IMR-90 (cell line): ENCODE data around the gene LAMA3. TPM values are rescaled to one million over a fixed set of nuclear protein-coding genes. Genes with fewer than 3 reads are reported as not detected.
"Not testable (repeated sequence)": the region's sequence is repeated elsewhere in the genome, so short reads cannot be mapped to it uniquely, and the experiment has no call there.

Experiments
- ATAC-seq: fragments of 200-7000 bp; cut with Tn5 transposase; 2 replicates; pipeline ENCODE4 v1.9.1; 2020; ENCODE audit warnings: low read depth, mild to moderate bottlenecking, moderate library complexity
- BruUV-seq: library from RNA; stranded (reverse); fragments of 400-500 nt; replicated peaks from 2 replicates; lab custom pipeline; 2021; lab: Mats Ljungman, UMichigan
- CTCF ChIA-PET: fragments of 300-600 bp; formaldehyde crosslinking; extraction: SDS; loops from one replicate; lab custom pipeline; 2021; ENCODE audit warnings: antibody characterized with exemption; lab: Yijun Ruan, JAX
- POLR2A ChIA-PET: fragments of 300-600 bp; sonication (Branson Sonifier 250); formaldehyde crosslinking; loops from one replicate; lab custom pipeline; 2022; ENCODE audit warnings: antibody characterized with exemption; ENCODE audit not compliant: unreplicated experiment; lab: Charles Lee
- DNase-seq: peaks from one replicate; pipeline ENCODE4 v3.0.0; 2013
- H2AFZ ChIP-seq: replicated peaks from 2 replicates; pipeline ENCODE3; 2013; ENCODE audit warnings: low read length, mild to moderate bottlenecking; ENCODE audit not compliant: poor library complexity
- H2AK5ac ChIP-seq: 2 replicates; pipeline ENCODE4 v1.6.1; 2013; ENCODE audit warnings: low read depth, low read length, inconsistent platforms
- H2AK9ac ChIP-seq: replicated peaks from 2 replicates; pipeline ENCODE3; 2013; ENCODE audit warnings: mild to moderate bottlenecking, low read depth, low read length, moderate library complexity; ENCODE audit not compliant: poor library complexity
- H2BK120ac ChIP-seq: 2 replicates; pipeline ENCODE4 v1.6.1; 2013; ENCODE audit warnings: low read depth, low read length, inconsistent platforms
- H2BK15ac ChIP-seq: 3 replicates; pipeline ENCODE4 v1.6.1; 2013; ENCODE audit warnings: low read depth, low read length, inconsistent platforms
- H2BK20ac ChIP-seq: 2 replicates; pipeline ENCODE4 v1.6.1; 2013; ENCODE audit warnings: low read depth, mild to moderate bottlenecking, inconsistent platforms, low read length, moderate library complexity
- H2BK5ac ChIP-seq: 2 replicates; pipeline ENCODE4 v1.6.1; 2013; ENCODE audit warnings: mild to moderate bottlenecking, low read depth, low read length, inconsistent platforms; ENCODE audit not compliant: poor library complexity, severe bottlenecking
- H3K14ac ChIP-seq: replicated peaks from 2 replicates; pipeline ENCODE4 v1.6.1; 2013; ENCODE audit warnings: low read depth, low read length, inconsistent platforms
- H3K18ac ChIP-seq: 2 replicates; pipeline ENCODE4 v1.6.1; 2013; ENCODE audit warnings: low read depth, low read length, control low read depth
- H3K23ac ChIP-seq: 2 replicates; pipeline ENCODE4 v1.6.1; 2013; ENCODE audit warnings: low read depth, low read length, inconsistent platforms
- H3K27ac ChIP-seq: 2 replicates; pipeline ENCODE4 v1.5.1; 2013; ENCODE audit warnings: mild to moderate bottlenecking, control low read depth, low read length; ENCODE audit not compliant: insufficient read depth
- H3K27me3 ChIP-seq: 2 replicates; pipeline ENCODE4 v1.6.1; 2013; ENCODE audit warnings: low read length; ENCODE audit not compliant: control insufficient read depth, insufficient read depth
- H3K36me3 ChIP-seq: 2 replicates; pipeline ENCODE4 v1.6.1; 2013; ENCODE audit warnings: low read length, mixed read lengths; ENCODE audit not compliant: control insufficient read depth, insufficient read depth
- H3K4ac ChIP-seq: 2 replicates; pipeline ENCODE4 v1.6.1; 2013; ENCODE audit warnings: low read depth, low read length, inconsistent platforms
- H3K4me1 ChIP-seq: 2 replicates; pipeline ENCODE4 v1.6.1; 2013; ENCODE audit warnings: low read length, mixed read lengths; ENCODE audit not compliant: control insufficient read depth, insufficient read depth
- H3K4me2 ChIP-seq: 2 replicates; pipeline ENCODE4 v1.6.1; 2013; ENCODE audit warnings: low read depth, mild to moderate bottlenecking, control low read depth, low read length, moderate library complexity
- H3K4me3 ChIP-seq: 2 replicates; pipeline ENCODE4 v1.5.1; 2013; ENCODE audit warnings: low read depth, mild to moderate bottlenecking, control low read depth, low read length, moderate library complexity; ENCODE audit not compliant: insufficient read depth
- H3K56ac ChIP-seq: 2 replicates; pipeline ENCODE4 v1.6.1; 2013; ENCODE audit warnings: low read length, inconsistent platforms; ENCODE audit not compliant: insufficient read depth; ENCODE audit errors: extremely low read depth
- H3K79me1 ChIP-seq, 2 experiments: 2 replicates each; pipeline ENCODE4 v1.6.1; 2013; ENCODE audit warnings: low read length in 2 of 2, inconsistent platforms in 1 of 2, low read depth in 1 of 2
- H3K9ac ChIP-seq: 2 replicates; pipeline ENCODE4 v1.6.1; 2013; ENCODE audit warnings: low read depth, low read length, control low read depth
- H3K9me1 ChIP-seq: 2 replicates; pipeline ENCODE4 v1.6.1; 2013; ENCODE audit warnings: low read length, inconsistent platforms; ENCODE audit not compliant: insufficient read depth
- H3K9me3 ChIP-seq: 2 replicates; pipeline ENCODE4 v1.6.1; 2013; ENCODE audit warnings: low read length; ENCODE audit not compliant: control insufficient read depth, insufficient read depth
- H4K20me1 ChIP-seq: 2 replicates; pipeline ENCODE4 v1.6.1; 2013; ENCODE audit warnings: low read length, inconsistent platforms; ENCODE audit not compliant: insufficient read depth
- H4K5ac ChIP-seq: 2 replicates; pipeline ENCODE4 v1.6.1; 2013; ENCODE audit warnings: mild to moderate bottlenecking, low read depth, low read length, control low read depth
- H4K8ac ChIP-seq, 2 experiments: 2 replicates each; pipeline ENCODE4 v1.6.1; 2013; ENCODE audit warnings: low read depth in 2 of 2, low read length in 2 of 2, control low read depth in 1 of 2, inconsistent platforms in 1 of 2
- H4K91ac ChIP-seq: 2 replicates; pipeline ENCODE4 v1.6.1; 2013; ENCODE audit warnings: low read depth, low read length, inconsistent platforms; ENCODE audit not compliant: insufficient read depth
- CEBPB ChIP-seq: IDR thresholded peaks from 2 replicates; pipeline ENCODE4 v1.6.1; 2012; ENCODE audit warnings: low read depth, low read length, improper control_type of control experiment
- FOS ChIP-seq: fragments of 150-350 bp; IDR thresholded peaks from 2 replicates; pipeline ENCODE4 v1.6.1; 2016; ENCODE audit warnings: low read depth, low read length
- MAZ ChIP-seq: IDR thresholded peaks from 2 replicates; pipeline ENCODE4 v1.6.1; 2012; ENCODE audit warnings: low read depth, mild to moderate bottlenecking, low read length, improper control_type of control experiment, moderate library complexity, borderline replicate concordance
- MXI1 ChIP-seq: IDR thresholded peaks from 2 replicates; pipeline ENCODE4 v1.6.1; 2012; ENCODE audit warnings: low read depth, mild to moderate bottlenecking, low read length, moderate library complexity, borderline replicate concordance
- RAD21 ChIP-seq: IDR thresholded peaks from 2 replicates; pipeline ENCODE4 v1.6.1; 2012; ENCODE audit warnings: low read length, improper control_type of control experiment
- RFX5 ChIP-seq: IDR thresholded peaks from 2 replicates; pipeline ENCODE4 v1.8.0; 2012; ENCODE audit warnings: low read depth, mild to moderate bottlenecking, low read length, moderate library complexity
- USF2 ChIP-seq: fragments of 150-350 bp; IDR thresholded peaks from 2 replicates; pipeline ENCODE4 v1.6.1; 2017; ENCODE audit warnings: mild to moderate bottlenecking, antibody characterized with exemption, low read length, low read depth
- WGBS, 2 experiments: methylation state at CpG; one replicate each; pipeline versions ENCODE4 v1.1.5 to v1.1.7; 2013; ENCODE audit warnings: missing lambda C conversion rate in 2 of 2; ENCODE audit not compliant: insufficient read length in 1 of 2; ENCODE audit errors: extremely low coverage in 2 of 2; 5-methylcytosine and 5-hydroxymethylcytosine counted together
- dilution Hi-C: fragments of 300-500 bp; cut with HindIII; formaldehyde crosslinking; loops from one replicate; pipeline ENCODE4 v1.14.3; 2018; ENCODE audit warnings: low sequenced_read_pairs; ENCODE audit not compliant: unreplicated experiment
- in situ Hi-C: fragments of 300-500 bp; cut with MboI; formaldehyde crosslinking; loops from 3 replicates; pipeline ENCODE4 v1.14.3; 2019; ENCODE audit warnings: low sequenced_read_pairs, inconsistent platforms, mixed read lengths
- intact Hi-C: fragments of 100-400 bp; cut with micrococcal nuclease; formaldehyde crosslinking; loops from 2 replicates; pipeline ENCODE4 v1.10.0; 2022
- polyA plus RNA-seq, 3 experiments: library from polyadenylated mRNA; depleted of rRNA; stranded (reverse); fragments of >200 nt; gene quantifications; 2 replicates each; pipeline ENCODE4 v1.2.3, GENCODE V29; 2012; ENCODE audit warnings: low replicate concordance in 1 of 3
- total RNA-seq: library from RNA; depleted of rRNA; stranded (reverse); fragments of >200 nt; gene quantifications from 2 replicates; pipeline ENCODE4 v1.2.3, GENCODE V29; 2012

Gene LAMA3
- total and polyA plus RNA-seq, 2 of the 4 experiments (the other 2 are of a cell fraction) = 0.18 to 0.19 TPM

GRCh38 chr18:23732439-23732838 lies 43.2 kb downstream of the LAMA3 start:
- no peaks in the 10 kb centered on the region for H3K36me3 ChIP-seq
- no peaks in the 10 kb centered on the region for H3K9me1 ChIP-seq
- no peak overlapping the region for H3K4me2 ChIP-seq
- H2BK20ac ChIP-seq = no peak overlapping the region
- dilution Hi-C loops (no loop called here), in situ Hi-C loops (no loop called here), intact Hi-C loops (no loop called here)
- no peaks in the 10 kb centered on the region for H3K4me1 ChIP-seq
- no peak overlapping the region for H3K27ac ChIP-seq
- DNase-seq (no peak), ATAC-seq (no peak)
- no peaks in the 10 kb centered on the region for H3K9me3 ChIP-seq
- no peak overlapping the region for H3K9ac ChIP-seq
- no peak overlapping the region for H2BK5ac ChIP-seq
- no TSS peak for BruUV-seq
- TF ChIP-seq RFX5 (no peak), CEBPB (no peak), FOS (no peak), USF2 (no peak), RAD21 (no peak), MXI1 (no peak), MAZ (no peak)
- H4K20me1 ChIP-seq = no peaks in the 10 kb centered on the region
- no peak overlapping the region for H3K14ac ChIP-seq
- 60% methylated on average over 1 of the region's 5 CpGs; no CpG with 5 or more reads in 1 of the 2 experiments for WGBS, 2 experiments
- H2BK15ac ChIP-seq = no peak overlapping the region
- no peak overlapping the region for H3K23ac ChIP-seq
- H4K8ac ChIP-seq = no peak overlapping the region
- H3K79me1 ChIP-seq = no peaks in the 10 kb centered on the region
- no peak overlapping the region for H3K56ac ChIP-seq
- H2AK9ac ChIP-seq = no peak overlapping the region
- ChIA-PET POLR2A (no interaction called here), CTCF (no interaction called here)
- H2AK5ac ChIP-seq = no peak overlapping the region
- H3K18ac ChIP-seq = no peak overlapping the region
- no peak overlapping the region for H2BK120ac ChIP-seq
- no peak overlapping the region for H4K5ac ChIP-seq
- peaks cover 30% of the 10 kb centered on the region for H3K27me3 ChIP-seq
- H2AFZ ChIP-seq = no peak overlapping the region
- no peak overlapping the region for H3K4me3 ChIP-seq
- no peak overlapping the region for H3K4ac ChIP-seq
- H4K91ac ChIP-seq = no peak overlapping the region

DNA sequence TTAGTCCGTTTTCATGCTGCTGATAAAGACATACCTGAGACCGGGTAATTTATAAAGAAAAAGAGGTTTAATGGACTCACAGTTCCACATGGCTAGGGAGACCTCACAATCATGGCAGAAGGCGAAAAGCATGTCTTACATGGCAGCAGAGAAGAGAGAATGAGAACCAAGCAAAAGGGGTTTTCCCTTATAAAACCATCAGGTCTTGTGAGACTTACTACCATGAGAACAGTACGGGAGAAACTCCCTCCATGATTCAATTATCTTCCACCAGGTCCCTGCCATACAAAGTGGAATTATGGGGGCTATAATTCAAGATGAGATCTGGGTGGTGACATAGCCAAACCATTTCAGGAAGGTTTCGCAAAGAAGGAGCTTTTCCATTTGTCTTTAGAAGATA lies 44.0 kb downstream of the LAMA3 start:
- H3K79me1 ChIP-seq, H2AK5ac ChIP-seq, ATAC-seq, H2AK9ac ChIP-seq, H2BK120ac ChIP-seq, H3K23ac ChIP-seq, H3K4me2 ChIP-seq, H3K9ac ChIP-seq, CTCF ChIA-PET, H4K8ac ChIP-seq, H2BK20ac ChIP-seq, H3K27ac ChIP-seq, H4K5ac ChIP-seq, H3K9me3 ChIP-seq, H3K56ac ChIP-seq, H3K18ac ChIP-seq, DNase-seq, H4K91ac ChIP-seq, H4K20me1 ChIP-seq, H2BK15ac ChIP-seq, H2AFZ ChIP-seq, dilution Hi-C loops, H3K4me3 ChIP-seq, H3K4ac ChIP-seq, H3K36me3 ChIP-seq, BruUV-seq, POLR2A ChIA-PET, in situ Hi-C loops, H3K4me1 ChIP-seq, H3K14ac ChIP-seq, H2BK5ac ChIP-seq, H3K9me1 ChIP-seq, intact Hi-C loops: not testable (repeated sequence)
- H3K27me3 ChIP-seq = peaks cover 38% of the 10 kb centered on the region
- 100% methylated on average over 1 of the region's 5 CpGs; no CpG with 5 or more reads in 1 of the 2 experiments for whole genome bisulfite sequencing, 2 experiments
